Measurements from ENCODE around the gene ARRDC4. TPM values are rescaled to one million over a fixed set of nuclear protein-coding genes. Genes with fewer than 3 reads are reported as not detected.
A peak's percentile ranks its signal among the peaks of the same experiment; 100 is the strongest.

The ARRDC4 gene
- total RNA-seq, 1 donor from 2014 or later, result 14.2 TPM

- Mint-ChIP-seq H3K36me3 (ENCODE audit: low read depth) (no peaks in the 10 kb centered on the region), H3K4me3 (no peak overlapping the region), H3K4me1 (peaks cover 5% of the 10 kb centered on the region), H3K27me3 (ENCODE audit: low read depth) (no peaks in the 10 kb centered on the region), H3K27ac (ENCODE audit: unreplicated experiment) (no peak overlapping the region), H3K9me3 (peaks cover 11% of the 10 kb centered on the region)
- TF ChIP-seq CTCF (conservative IDR thresholded peaks at IDR 0.05), result no peak
- DNase-seq (ENCODE audit: low read depth, low spot score), result no peak
These were observed 32.3 kb downstream of the ARRDC4 start for GRCh38 chr15:97992823-97993222.

GRCh38 chr15:97993310-97993738, 32.8 kb downstream of the ARRDC4 start:
- peaks cover 5% of the 10 kb centered on the region for H3K4me1 Mint-ChIP-seq
- peaks cover 7% of the 10 kb centered on the region for H3K9me3 Mint-ChIP-seq
- no peak overlapping the region for H3K4me3 Mint-ChIP-seq
- no peaks in the 10 kb centered on the region for H3K36me3 Mint-ChIP-seq (ENCODE audit: low read depth)
- H3K27ac Mint-ChIP-seq (ENCODE audit: unreplicated experiment), result no peak overlapping the region
- no peak for TF ChIP-seq CTCF (conservative IDR thresholded peaks at IDR 0.05)
- H3K27me3 Mint-ChIP-seq (ENCODE audit: low read depth), result no peaks in the 10 kb centered on the region
- no peak for DNase-seq (ENCODE audit: low read depth, low spot score)

GRCh38 chr15:97994236-97994635, 33.7 kb downstream of the ARRDC4 start:
- no peak overlapping the region for H3K4me3 Mint-ChIP-seq
- H3K4me1 Mint-ChIP-seq, result peaks cover 5% of the 10 kb centered on the region

GRCh38 chr15:97995192-97995591, 34.7 kb downstream of the ARRDC4 start:
- Mint-ChIP-seq H3K4me3 (no peak overlapping the region), H3K27ac (ENCODE audit: unreplicated experiment) (no peak overlapping the region), H3K27me3 (ENCODE audit: low read depth) (no peaks in the 10 kb centered on the region), H3K36me3 (ENCODE audit: low read depth) (no peaks in the 10 kb centered on the region), H3K4me1 (peaks cover 5% of the 10 kb centered on the region), H3K9me3 (peaks cover 6% of the 10 kb centered on the region)
- no peak for DNase-seq (ENCODE audit: low read depth, low spot score)
- no peak for TF ChIP-seq CTCF (conservative IDR thresholded peaks at IDR 0.05)

More at GRCh38 chr15:97994236-97994635, 33.7 kb downstream of the ARRDC4 start:
- H3K36me3 Mint-ChIP-seq (ENCODE audit: low read depth), result no peaks in the 10 kb centered on the region
- H3K27me3 Mint-ChIP-seq (ENCODE audit: low read depth), result no peaks in the 10 kb centered on the region
- DNase-seq (ENCODE audit: low read depth, low spot score), result no peak
- no peak overlapping the region for H3K27ac Mint-ChIP-seq (ENCODE audit: unreplicated experiment)
- no peak for TF ChIP-seq CTCF (conservative IDR thresholded peaks at IDR 0.05)
- peaks cover 7% of the 10 kb centered on the region for H3K9me3 Mint-ChIP-seq

- Mint-ChIP-seq H3K4me3 (no peak overlapping the region), H3K27ac (ENCODE audit: unreplicated experiment) (no peak overlapping the region), H3K4me1 (peaks cover 5% of the 10 kb centered on the region), H3K36me3 (ENCODE audit: low read depth) (no peaks in the 10 kb centered on the region), H3K9me3 (peaks cover 3% of the 10 kb centered on the region), H3K27me3 (ENCODE audit: low read depth) (no peaks in the 10 kb centered on the region)
- DNase-seq (ENCODE audit: low read depth, low spot score), result peak; percentile 5
- peak; percentile 49 for TF ChIP-seq CTCF (conservative IDR thresholded peaks at IDR 0.05)
These were observed 35.5 kb downstream of the ARRDC4 start for GRCh38 chr15:97995881-97996603.

Measured in neural crest cell (in vitro differentiated cells).